Lower leg skin (tissue), 4 donors: Measurements from ENCODE around the gene GRIP2. TPM values are rescaled to one million over a fixed set of nuclear protein-coding genes. Genes with fewer than 3 reads are reported as not detected.

ENCODE experiments used
- DNase-seq, 2 donors: peaks; one replicate each; pipeline ENCODE4 v3.0.0-alpha.2; 2019; ENCODE audit warnings: low spot score in 2 of 2
- H3K4me3 ChIP-seq: fragments of 200-600 bp; sonication (generic); 2 replicates; pipeline ENCODE4 v1.5.1; 2017; ENCODE audit warnings: mild to moderate bottlenecking, low read depth; ENCODE audit not compliant: poor library complexity, severe bottlenecking
- CTCF ChIP-seq, 3 donors: fragments of 450-650 bp; IDR thresholded peaks; one replicate each; pipeline ENCODE4 v1.5.1; 2016; ENCODE audit warnings: antibody characterized with exemption in 3 of 3, mild to moderate bottlenecking in 3 of 3, moderate library complexity in 2 of 3
- POLR2A ChIP-seq, 2 donors: fragments of 450-650 bp; IDR thresholded peaks; one replicate each; pipeline ENCODE4 v1.6.1; 2016 to 2017; ENCODE audit warnings: antibody characterized with exemption in 2 of 2, mild to moderate bottlenecking in 1 of 2, moderate library complexity in 1 of 2
- WGBS, 2 donors: methylation state at CpG; one replicate each; pipeline ENCODE4 v1.1.5; 2018; 5-methylcytosine and 5-hydroxymethylcytosine counted together
- intact Hi-C: fragments of 100-400 bp; cut with DNase I; formaldehyde crosslinking; loops from one replicate; pipeline ENCODE4 v1.15.0; 2023; ENCODE audit warnings: low total_unique reads
- total RNA-seq, 4 donors: library from RNA; depleted of rRNA; stranded (reverse); fragments of >200 nt; gene quantifications; one replicate each; pipeline ENCODE4 v1.1.0, GENCODE V29; 2016

Gene GRIP2
- total RNA-seq, 4 donors from 2014 or later, result 0.89 to 5.2 (median 2.3) TPM

DNA sequence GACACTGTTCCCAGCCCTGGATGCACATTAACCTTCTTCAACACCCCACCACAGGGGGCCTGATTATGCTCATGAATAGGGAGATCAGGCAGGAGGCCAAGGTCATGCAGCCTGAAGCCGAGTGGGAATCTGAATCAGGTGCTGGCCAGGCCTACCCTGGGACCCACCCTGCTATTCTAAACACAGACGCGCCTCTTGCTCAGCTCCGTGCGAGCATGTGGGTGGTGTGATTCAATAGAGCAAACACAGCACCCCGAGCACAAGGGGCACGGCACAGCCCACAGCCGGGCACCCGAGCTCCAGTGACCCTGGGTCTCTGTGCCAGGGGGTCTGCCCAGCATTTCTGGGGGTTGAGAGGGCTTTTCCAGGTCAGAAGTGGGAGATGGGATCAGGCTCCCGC, 24.6 kb upstream of the GRIP2 start:
- no peak for TF ChIP-seq CTCF (IDR thresholded peaks at IDR 0.05)
- no peak for TF ChIP-seq POLR2A (IDR thresholded peaks at IDR 0.05)
- intact Hi-C loops, result no loop called here
- 64 to 76% methylated on average over 10 of the region's 10 CpGs for WGBS, 2 donors
- no peak overlapping the region for H3K4me3 ChIP-seq
- DNase-seq, result no peak

GRCh38 chr3:14563946-14564539, 23.9 kb upstream of the GRIP2 start:
- TF ChIP-seq CTCF (IDR thresholded peaks at IDR 0.05), result no peak
- TF ChIP-seq POLR2A (IDR thresholded peaks at IDR 0.05), result no peak
- intact Hi-C loops, result no loop called here
- DNase-seq, result no peak
- WGBS, 2 donors, result 64 to 70% methylated on average over 16 of the region's 16 CpGs
- H3K4me3 ChIP-seq, result no peak overlapping the region

DNA sequence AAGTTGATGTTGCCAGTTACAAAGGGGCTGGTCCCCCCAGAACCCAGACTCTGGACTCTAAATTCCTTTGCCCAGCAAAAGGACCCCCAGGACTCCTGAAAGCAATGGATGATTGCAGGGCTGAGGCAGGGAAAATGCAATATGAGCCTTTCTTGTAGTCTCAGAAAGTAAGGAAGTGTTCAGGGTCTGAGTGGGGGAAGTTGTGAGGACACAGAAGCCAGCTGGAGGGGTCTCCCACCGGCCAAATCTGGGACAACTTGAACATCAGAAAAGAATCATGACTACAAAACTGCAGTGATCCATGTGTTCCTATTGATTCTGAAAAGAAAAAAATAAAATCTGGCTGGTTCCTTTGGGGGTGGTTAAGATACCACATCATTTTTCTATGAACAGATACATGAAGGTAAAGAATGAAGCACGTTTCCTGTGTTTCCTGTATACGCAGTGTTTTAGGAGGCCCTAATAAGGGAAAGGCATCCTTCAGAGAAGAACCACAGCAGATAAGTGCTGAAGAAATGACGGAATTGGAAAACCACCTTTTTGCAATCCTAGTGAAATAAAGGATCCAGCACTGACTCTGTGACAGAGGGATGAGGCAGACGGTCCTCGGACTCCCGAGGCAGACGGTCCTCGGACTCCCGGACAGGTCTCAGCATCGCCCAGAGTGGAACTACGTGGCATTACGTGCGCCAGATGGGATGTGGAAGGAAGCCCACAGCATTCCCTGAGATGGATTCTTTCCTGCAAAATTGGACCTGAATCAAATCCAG, 22.2 kb upstream of the GRIP2 start:
- no peak for DNase-seq
- no peak overlapping the region for H3K4me3 ChIP-seq
- TF ChIP-seq POLR2A (IDR thresholded peaks at IDR 0.05), result no peak
- no peak for TF ChIP-seq CTCF (IDR thresholded peaks at IDR 0.05)
- WGBS, 2 donors, result 60 to 68% methylated on average over 14 of the region's 14 CpGs
- intact Hi-C loops, result no loop called here

GRCh38 chr3:14561051-14561960, 21.2 kb upstream of the GRIP2 start:
- intact Hi-C loops, result no loop called here
- H3K4me3 ChIP-seq, result no peak overlapping the region
- no peak for DNase-seq
- WGBS, 2 donors, result 69 to 72% methylated on average over 8 of the region's 8 CpGs
- TF ChIP-seq POLR2A (IDR thresholded peaks at IDR 0.05) (no peak), CTCF (IDR thresholded peaks at IDR 0.05) (no peak)

GRCh38 chr3:14560110-14560509, 20.0 kb upstream of the GRIP2 start:
- WGBS, 2 donors, result 60 to 85% methylated on average over 4 of the region's 4 CpGs
- DNase-seq, result no peak
- TF ChIP-seq CTCF (IDR thresholded peaks at IDR 0.05), result no peak
- no peak overlapping the region for H3K4me3 ChIP-seq
- intact Hi-C loops, result no loop called here
